ENCODE results near the gene CCDC69.

DNA sequence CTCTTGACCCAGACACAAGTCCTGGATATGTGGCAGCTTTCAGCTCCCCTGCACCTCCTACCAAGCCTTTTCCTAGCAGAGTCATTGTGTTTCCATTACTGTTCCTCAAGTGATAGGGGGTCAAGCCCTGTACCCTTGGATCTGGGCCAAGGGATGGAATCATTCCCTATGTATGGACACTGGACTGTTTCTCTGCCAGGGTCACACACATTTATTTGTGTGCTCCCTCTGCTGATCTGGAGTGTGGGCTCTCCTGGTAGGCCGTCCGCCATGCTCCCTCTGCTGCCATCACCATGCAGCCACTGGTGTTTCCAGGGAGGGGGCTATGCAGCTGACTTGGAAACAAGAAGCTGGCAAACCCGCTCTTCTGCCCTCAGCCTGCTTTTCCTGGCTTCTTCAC, 38.6 kb upstream of the CCDC69 start:
- TF ChIP-seq, protein P1, sequence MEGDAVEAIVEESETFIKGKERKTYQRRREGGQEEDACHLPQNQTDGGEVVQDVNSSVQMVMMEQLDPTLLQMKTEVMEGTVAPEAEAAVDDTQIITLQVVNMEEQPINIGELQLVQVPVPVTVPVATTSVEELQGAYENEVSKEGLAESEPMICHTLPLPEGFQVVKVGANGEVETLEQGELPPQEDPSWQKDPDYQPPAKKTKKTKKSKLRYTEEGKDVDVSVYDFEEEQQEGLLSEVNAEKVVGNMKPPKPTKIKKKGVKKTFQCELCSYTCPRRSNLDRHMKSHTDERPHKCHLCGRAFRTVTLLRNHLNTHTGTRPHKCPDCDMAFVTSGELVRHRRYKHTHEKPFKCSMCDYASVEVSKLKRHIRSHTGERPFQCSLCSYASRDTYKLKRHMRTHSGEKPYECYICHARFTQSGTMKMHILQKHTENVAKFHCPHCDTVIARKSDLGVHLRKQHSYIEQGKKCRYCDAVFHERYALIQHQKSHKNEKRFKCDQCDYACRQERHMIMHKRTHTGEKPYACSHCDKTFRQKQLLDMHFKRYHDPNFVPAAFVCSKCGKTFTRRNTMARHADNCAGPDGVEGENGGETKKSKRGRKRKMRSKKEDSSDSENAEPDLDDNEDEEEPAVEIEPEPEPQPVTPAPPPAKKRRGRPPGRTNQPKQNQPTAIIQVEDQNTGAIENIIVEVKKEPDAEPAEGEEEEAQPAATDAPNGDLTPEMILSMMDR (IDR thresholded peaks at IDR 0.05) = no peak
- no peak for TF ChIP-seq POLR2A (IDR thresholded peaks at IDR 0.05)
